Glomerular visceral epithelial cell (primary cell): ENCODE measurements around the gene ASB1.

ENCODE experiments used
- DNase-seq: peaks from one replicate; pipeline ENCODE4 v3.0.0-alpha.2; 2016; ENCODE audit errors: extremely low spot score

The ASB1 gene

DNA sequence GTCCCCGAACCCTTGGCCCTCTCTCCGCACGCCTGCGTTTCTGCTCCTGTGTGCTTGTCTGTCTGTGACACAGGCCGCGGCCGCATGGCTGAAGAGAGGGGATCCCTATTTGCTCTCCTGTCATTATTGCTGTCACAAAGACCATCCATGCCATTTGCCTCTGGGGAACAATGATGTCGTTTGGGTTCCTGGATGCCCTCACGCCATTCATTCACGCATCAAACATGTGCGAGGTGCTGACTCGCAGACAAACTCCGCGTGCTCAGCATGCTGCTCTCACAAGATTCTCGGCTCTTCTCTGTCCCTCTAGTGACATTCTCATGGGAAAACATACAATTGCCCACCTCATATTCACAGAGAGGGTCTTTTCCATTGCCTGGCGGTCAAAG, 67.8 kb downstream of the ASB1 start:
- DNase-seq: no peak

DNA sequence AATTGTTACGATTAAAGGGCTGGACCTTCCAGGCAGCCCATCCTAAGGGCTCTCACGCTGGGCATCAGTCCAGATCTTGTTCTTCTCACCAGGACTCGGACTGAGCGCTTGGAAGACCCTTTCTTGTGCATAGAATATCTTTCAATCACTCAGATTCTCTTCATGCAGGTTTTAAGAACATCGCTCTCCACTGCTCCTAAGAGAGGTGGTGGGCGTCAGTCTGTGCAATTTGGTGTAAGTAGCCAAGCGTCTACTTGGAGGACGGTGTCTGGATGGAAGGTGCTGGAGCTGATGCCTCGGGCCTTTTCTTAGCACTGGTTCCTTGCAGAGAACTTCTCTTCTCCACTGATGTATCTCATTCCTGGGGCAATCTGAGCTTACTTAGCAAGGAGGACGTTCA, 68.7 kb downstream of the ASB1 start:
- no peak for DNase-seq

DNA sequence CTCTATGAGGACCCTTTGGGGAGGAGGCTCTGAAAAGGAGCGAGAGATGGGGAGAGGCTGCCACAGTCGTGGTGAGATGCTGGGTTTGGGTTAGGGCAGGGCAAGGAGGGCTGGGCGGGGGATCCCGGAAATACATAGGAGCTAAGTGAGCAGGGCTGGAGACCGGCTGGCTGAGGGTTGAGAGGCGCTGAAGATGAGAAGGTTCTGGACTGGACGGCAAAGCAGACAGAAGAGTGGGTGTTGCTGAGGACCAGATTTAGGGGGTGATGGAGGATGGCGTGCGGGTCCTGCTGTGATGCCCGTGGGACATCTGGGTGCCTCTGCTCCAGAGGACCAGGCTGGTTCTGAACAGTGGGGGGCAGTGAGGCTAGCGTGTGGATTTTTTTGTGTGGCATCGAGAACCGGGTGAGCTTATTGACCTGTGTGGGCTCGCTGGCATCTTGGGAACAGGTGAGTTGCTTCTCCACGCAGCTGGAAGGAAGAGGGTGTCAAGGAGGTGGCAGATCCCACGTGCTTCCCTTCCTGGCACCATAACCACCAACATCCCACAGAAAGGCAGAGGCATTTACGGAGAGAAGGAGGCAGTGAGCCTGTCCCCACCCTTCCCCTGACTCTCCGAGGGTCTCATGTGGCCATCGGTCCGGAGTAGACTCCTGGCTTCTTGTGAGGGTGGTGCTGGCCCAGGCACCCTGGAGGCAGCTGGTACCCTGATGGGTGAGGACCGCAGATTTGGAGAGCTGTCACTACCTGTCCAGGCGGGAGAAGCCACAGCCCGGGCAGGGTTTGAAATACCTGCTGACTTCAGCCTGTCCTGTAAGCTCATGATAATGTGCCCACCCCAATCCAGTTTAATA, 70.3 kb downstream of the ASB1 start:
- DNase-seq: no peak

DNA sequence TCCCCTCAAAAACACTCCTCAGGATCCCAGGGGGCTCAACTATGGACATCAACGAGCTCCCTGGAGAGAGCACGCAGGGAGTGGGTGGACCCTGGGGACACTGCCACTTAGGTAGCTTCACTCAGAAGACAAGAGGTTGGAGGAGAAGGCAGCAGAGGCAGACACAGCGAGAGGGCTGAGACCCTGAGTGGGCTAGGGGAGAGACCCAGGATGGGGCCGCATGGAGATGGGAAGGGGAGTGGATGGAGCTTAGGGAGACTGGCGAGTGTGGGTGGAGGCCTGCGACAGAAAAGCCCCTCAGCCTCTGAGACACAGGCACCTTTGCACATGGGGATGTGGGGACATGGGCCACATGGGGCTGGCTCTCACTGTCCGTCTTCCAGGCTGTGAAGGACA, 70.9 kb downstream of the ASB1 start:
- DNase-seq: no peak

DNA sequence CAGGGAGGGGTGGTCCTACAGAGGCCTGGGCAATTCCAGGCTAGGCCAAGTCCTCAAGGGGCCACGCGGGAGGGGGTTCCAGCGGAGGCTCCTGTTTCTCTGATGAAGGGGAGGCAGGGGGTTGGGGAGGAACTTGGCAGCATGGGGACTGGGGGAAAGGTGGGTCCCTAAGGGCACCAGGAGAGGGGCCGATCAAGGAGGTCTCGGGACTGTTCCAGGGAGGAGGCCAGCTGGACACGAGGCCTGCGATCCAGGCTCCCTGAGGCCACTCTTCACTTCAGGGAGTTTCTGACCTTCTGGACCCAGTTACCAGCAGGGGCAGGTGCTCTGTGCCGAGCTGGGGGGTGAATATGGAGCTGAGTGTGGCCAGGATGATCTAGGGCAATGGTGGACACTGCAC, 71.5 kb downstream of the ASB1 start:
- no peak for DNase-seq

DNA sequence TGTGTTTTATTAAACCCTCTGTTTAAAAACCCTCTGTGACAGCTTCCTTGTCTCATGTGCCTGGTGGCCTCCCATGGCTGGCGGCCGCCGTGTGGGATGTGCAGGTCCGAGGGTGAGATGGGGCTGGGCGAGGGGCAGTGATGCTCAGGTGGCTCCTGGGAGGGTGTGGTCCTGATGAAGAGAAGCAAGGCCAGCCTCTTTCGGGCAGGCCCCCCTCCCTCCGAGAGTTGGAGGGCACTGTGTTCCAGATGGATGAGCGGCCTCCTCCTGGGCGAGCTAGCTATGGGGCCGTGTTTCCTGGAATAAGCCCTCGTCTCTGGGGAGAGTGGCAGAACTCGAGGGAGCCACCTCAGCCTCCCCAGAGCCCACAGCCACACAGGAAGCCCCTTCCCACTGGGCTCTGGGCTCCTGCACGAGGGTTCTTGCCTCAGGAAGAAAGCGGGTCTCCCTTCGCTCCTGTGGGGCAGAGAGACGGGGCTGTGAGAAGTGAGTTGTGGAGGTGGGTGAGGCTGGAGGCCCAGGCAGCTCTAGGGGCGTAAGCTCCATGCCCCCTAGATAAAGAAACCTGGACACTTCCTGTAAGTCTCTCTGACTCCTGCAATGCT, 72.1 kb downstream of the ASB1 start:
- DNase-seq: no peak

DNA sequence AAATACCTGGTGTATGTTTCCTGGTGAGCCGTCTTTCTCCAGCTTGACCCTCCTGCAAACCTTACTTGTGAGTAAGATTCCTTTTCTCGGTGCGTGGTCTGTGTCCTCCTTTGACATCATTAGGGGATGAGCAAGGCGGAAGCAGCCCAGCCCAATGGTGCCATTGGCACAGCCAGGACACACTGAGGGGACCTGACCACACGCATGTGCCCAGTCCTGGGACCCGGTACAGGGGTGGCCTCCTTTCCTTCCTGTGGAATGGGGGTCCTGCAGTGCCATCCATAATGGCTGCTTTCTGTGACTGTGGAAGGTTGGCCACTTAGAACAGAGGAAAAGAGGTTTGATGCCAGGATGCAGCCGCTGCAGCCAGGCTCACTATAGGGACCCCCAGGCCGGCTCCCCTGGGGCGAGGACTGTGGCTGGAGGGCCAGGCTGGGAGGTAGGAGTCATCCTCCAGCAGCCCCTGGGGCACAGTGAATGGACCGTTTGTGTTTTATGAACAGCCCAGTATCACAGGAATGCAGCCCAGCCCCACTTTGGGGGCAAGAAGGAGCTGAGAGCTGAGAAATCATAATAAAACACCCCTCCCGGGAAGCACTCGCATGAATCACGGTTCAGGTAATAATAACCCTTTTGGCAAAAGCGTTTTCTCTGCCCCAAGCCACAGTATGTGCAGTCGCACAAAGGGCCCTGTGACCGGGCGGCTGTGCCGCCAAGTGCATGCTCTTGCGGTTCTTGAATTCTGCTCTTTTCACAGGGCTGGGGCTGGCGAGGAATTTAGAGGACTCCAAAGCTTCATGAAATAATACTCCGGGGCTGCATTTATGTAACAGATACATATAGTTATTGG, 73.2 kb downstream of the ASB1 start:
- DNase-seq: no peak

DNA sequence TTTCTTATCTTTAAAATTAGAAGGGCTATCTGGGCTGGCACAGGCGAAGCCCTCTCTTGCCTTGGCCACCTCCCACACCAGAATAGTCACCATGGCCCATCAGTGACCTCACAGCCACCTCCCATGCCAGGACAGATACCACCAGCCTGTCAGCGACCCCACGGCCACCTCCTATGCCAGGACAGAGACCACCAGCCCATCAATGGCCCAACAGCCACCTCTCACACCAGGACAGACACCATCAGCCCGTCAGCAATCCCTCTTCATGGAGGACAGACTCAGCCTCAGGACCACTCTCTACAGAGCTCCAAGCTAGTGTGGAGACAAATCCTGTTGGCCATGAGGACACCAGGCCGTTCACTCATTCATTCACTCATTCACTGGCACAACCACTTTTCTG, 74.6 kb downstream of the ASB1 start:
- DNase-seq: no peak
